Mucosa of descending colon (tissue), 3 donors: ENCODE measurements around the gene PTPRK. TPM values are rescaled to one million over a fixed set of nuclear protein-coding genes. Genes with fewer than 3 reads are reported as not detected.

Experiments
- ATAC-seq: fragments of 200-7000 bp; cut with Tn5 transposase; one replicate; pipeline ENCODE4 v1.9.1; 2020; ENCODE audit warnings: mild to moderate bottlenecking, moderate library complexity
- DNase-seq, 3 donors: peaks; one replicate each; pipeline ENCODE4 v3.0.0-alpha.2; 2020
- H3K36me3 ChIP-seq: fragments of 200-600 bp; one replicate; pipeline ENCODE4 v1.8.0; 2021; ENCODE audit warnings: low read depth, mild to moderate bottlenecking
- H3K4me1 ChIP-seq: fragments of 200-600 bp; one replicate; pipeline ENCODE4 v1.8.0; 2021; ENCODE audit warnings: low read depth, mild to moderate bottlenecking
- H3K4me3 ChIP-seq: fragments of 200-600 bp; one replicate; pipeline ENCODE4 v1.8.0; 2021; ENCODE audit warnings: mild to moderate bottlenecking
- H3K9me3 ChIP-seq: fragments of 200-600 bp; one replicate; pipeline ENCODE4 v1.8.0; 2021; ENCODE audit warnings: mild to moderate bottlenecking
- CTCF ChIP-seq: fragments of 200-600 bp; IDR thresholded peaks from one replicate; pipeline ENCODE4 v1.8.0; 2022; ENCODE audit warnings: antibody characterized with exemption, mild to moderate bottlenecking
- intact Hi-C, 2 donors: fragments of 100-400 bp; cut with DNase I in 1 of 2; cut with micrococcal nuclease in 1 of 2; formaldehyde crosslinking; loops; one replicate each; pipeline versions ENCODE4 v1.11.0 to v1.11.1; 2022; cut with DNase I, micrococcal nuclease
- total RNA-seq, 3 donors: library from RNA; stranded (reverse); fragmentation: NEBNext Ultra II Directional in 2 of 3; extraction: Animal tissue kit (Norgen Biotek cat#: 25700) in 2 of 3; gene quantifications; one replicate each; pipeline versions ENCODE4 v1.2.1 to v1.2.4, GENCODE V29; 2021 to 2023
- donor health status: DM: no; HTN: no; CAD: no; lungs with moderate emphysema.
- donor health status: DM: no; HTN: no; CAD: no.
- donor health status: DM: no; HTN: yes; CAD: no.

PTPRK gene
- total RNA-seq, 3 donors from 2014 or later: 75.9 to 159 (median 86.7) TPM

DNA sequence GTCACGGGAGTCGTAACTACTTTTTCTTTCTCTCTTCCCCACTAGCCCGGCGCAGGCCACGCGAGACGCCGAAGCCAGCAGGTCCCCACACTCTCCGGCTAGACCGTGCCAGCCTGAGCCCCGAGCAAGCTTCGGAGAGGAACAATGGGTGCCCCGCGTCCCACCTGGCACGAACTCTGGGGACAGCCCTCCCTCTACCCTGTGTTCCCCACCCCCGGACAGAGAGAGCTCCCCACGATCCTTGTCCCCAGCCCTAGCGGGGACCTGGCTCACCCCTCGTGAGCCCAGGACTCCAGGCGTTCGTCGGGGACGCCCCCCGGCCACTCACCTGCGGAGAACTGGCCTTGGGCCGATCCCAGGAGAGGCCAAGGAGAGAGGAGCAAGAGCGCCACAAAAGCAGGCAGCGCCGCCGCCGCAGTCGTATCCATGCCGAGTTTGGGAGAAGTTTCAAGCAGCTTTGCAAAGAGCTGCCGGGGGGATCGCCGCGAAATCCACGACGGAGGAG lies 416 bp downstream of the PTPRK start:
- ATAC-seq (peak; percentile 51), DNase-seq (peak in 1 of 3 donors; percentile 65)
- H3K4me3 ChIP-seq: peak overlapping the region; percentile 76
- no peak for TF ChIP-seq CTCF
- no peaks in the 10 kb centered on the region for H3K36me3 ChIP-seq
- peaks cover 26% of the 10 kb centered on the region for H3K4me1 ChIP-seq
- intact Hi-C loops: no loop called here
- no peaks in the 10 kb centered on the region for H3K9me3 ChIP-seq

GRCh38 chr6:128519132-128519930 lies 1.1 kb downstream of the PTPRK start:
- intact Hi-C loops: no loop called here
- Histone ChIP-seq H3K9me3 (no peaks in the 10 kb centered on the region), H3K4me1 (peaks cover 26% of the 10 kb centered on the region), H3K36me3 (no peaks in the 10 kb centered on the region), H3K4me3 (peak overlapping the region; percentile 76)
- ATAC-seq (peak; percentile 57), DNase-seq (peak; percentile 58 to 74 (median 61))
- no peak for TF ChIP-seq CTCF

GRCh38 chr6:128518434-128519131 lies 1.8 kb downstream of the PTPRK start:
- ATAC-seq: no peak

DNA sequence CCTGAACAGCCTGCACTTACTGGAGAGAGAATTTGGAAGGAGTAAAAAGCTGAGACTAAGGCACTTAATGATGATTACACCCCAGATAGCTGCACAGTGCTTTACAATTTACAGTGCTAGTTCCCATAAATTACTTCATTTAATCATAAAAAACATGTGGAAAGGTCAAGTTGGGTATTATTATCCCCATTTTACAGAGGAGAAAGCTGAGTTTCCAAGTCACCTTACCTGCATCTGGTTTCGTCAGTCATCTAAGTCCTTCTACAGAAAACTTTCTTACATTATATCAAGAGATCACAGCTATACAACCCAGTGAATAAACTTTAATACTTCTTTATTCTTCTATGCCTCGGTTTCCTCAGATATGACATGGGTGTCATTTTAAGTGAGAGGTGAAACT lies 3.3 kb downstream of the PTPRK start:
- no peak for TF ChIP-seq CTCF
- H3K36me3 ChIP-seq: no peaks in the 10 kb centered on the region
- peaks cover 30% of the 10 kb centered on the region for H3K4me1 ChIP-seq
- H3K9me3 ChIP-seq: no peaks in the 10 kb centered on the region
- intact Hi-C loops: no loop called here
- ATAC-seq (no peak), DNase-seq (no peak)
- H3K4me3 ChIP-seq: no peak overlapping the region

More at GRCh38 chr6:128518434-128519131, 1.8 kb downstream of the PTPRK start:
- Histone ChIP-seq H3K4me3 (peak overlapping the region; percentile 76), H3K4me1 (peaks cover 26% of the 10 kb centered on the region), H3K36me3 (no peaks in the 10 kb centered on the region), H3K9me3 (no peaks in the 10 kb centered on the region)
- no peak for TF ChIP-seq CTCF
- no peak for DNase-seq
- intact Hi-C loops: no loop called here

GRCh38 chr6:128516514-128516898 lies 3.9 kb downstream of the PTPRK start:
- intact Hi-C loops: no loop called here
- Histone ChIP-seq H3K36me3 (no peaks in the 10 kb centered on the region), H3K4me3 (no peak overlapping the region), H3K9me3 (no peaks in the 10 kb centered on the region), H3K4me1 (peaks cover 34% of the 10 kb centered on the region)
- DNase-seq (no peak), ATAC-seq (peak; percentile 14)
- TF ChIP-seq CTCF: no peak
